ELF-1 (cell line): ENCODE data around the gene CD6.

ENCODE experiments used
- DNase-seq: peaks from one replicate; pipeline ENCODE4 v3.0.0-alpha.2; 2016; ENCODE audit warnings: low read depth, low spot score

CD6 gene

DNA sequence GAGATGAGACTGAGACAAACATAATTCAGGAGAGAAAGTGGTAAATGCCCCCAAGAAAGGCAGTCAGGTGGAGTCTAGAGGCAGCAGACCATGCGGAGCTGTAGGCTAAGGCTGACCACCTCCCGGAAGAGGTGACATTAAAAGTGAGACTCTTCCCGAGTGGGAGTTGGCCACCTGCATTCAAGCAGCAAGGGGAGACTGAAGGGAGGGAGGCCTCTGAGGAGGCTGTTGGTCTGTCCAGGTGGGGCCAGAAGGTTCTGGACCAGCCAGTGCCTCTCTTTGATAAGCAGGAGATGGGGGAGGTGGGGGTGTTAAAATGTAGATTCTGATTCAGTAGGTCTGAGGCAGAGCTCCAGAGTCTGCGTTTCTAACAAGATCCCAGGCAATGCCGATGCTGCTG is 37.5 kb downstream of the CD6 start:
- no peak for DNase-seq

DNA sequence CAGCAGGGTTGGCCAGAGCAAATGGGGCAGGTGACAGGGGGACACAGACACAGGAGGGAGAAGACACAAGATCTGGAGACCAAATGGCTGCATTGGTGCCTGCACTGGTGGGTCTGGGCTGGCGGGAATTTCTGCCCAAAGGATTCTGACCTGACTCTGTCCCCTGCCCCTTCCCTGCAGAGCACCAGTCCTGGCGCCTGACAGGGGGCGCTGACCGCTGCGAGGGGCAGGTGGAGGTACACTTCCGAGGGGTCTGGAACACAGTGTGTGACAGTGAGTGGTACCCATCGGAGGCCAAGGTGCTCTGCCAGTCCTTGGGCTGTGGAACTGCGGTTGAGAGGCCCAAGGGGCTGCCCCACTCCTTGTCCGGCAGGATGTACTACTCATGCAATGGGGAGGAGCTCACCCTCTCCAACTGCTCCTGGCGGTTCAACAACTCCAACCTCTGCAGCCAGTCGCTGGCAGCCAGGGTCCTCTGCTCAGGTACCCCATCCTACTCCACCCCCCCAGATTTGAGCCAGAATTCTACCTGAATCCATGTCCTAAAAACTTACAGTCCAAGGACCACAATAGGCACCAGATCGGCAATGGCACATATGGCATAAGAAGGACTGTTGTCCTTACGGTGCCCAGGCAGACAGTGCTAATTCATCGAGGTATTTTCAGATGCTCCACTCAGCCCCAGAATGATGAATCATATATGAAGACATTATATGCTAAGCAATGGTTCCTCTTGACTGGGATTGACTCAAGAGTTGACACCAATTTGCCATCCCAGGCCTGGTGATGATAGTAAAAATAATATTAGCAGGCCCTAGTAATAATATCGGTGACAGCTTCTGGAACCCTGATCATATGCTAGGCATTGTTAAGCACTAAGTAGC is 38.2 kb downstream of the CD6 start:
- no peak for DNase-seq

DNA sequence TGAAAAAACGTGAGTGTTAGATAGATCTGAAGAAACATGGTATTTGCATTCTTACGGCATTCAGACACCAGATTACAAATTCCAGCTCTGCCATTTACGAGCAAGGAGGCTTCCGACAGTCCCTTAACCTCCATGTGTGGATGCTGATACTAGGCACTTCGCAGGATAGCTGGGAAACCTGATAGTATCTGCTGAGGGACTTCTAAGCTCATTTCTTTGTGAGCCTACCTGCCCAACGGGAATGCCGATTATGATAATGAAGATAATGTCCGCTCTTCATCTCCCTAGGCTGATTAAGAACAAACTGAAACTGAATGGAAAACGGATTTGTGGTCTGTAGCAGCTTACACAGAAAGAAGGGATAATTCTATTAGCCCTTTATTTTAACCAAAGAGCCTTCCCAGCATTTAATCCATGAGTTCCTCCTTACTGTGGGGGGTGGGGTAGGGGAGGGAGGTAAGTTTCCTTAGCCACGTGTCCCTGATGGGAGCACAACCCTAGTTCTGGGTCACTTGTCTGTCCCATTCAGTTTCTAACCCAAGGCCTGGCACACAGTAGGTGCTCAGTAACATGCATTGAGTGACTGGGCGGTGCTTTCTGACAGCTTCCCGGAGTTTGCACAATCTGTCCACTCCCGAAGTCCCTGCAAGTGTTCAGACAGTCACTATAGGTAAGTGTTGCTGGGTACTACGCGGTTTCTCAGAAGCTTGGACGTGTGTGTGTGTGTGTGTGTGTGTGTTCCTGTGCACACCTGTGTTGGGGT is 39.2 kb downstream of the CD6 start:
- no peak for DNase-seq

DNA sequence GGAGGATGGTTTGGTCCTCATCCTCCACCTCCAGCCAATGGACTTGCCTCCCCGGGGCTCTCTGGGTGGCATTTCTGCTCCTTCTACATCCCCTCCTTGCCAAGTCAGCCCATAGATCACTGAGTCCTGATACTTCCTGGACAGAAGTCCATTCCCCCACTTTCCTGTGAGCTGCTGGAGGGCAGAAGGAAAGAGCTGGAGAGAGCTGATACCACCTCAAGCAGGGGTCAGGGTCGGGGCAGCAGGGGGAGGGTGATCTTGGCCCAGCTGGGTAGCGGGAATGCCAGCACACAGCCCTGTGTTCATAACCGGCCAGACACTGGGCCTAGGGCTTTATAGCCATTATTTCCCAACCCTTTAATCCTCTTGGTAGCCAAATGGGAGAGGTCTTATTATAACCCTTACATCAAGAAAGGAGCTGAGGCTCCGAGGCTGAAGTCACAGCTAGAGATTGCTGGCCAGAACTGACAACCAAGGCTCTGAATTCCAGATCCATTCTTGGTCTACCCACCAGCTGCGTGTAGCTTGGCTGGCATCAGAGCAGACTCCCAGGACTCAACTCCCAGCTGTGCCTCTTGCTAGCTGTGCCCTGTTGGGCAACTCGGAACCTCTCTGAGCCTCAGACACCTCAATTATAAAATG is 39.9 kb downstream of the CD6 start:
- no peak for DNase-seq

DNA sequence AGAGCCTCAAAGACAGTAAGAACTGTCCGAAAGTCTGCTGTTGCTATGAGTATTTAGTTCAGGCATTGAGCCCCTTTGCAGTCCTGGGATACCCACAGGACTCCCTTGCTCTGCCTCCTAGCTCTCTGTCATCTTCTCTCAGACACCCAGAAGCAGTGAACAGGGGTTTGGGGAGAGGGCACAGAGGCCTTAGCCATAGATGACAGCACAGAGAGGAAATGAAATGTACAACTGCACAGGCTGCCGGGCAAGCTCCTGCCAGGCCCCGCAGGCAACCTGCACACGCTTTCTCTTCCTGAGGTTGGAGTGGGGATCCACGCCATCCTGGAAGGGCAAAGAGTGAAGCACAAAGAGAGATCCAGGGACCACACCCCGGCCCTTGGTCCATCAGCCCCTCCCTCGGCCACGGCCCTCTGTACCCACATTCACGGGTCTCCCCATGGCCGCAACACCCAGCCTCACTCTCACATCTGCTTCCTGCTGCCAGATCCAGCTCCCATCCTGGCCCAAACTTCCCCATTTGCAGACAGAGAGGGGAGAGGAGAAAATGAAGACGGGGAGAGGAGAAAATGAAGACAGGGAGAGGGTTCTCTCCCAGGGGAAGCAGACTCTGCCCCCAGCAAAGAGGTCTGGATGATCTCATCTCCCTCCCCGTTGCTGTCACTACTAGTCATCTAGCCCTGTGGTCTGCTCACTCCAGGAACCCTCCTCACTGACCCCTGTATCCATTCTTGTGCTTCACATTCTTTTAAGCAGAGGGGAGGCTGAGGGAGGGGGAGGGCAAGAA is 40.7 kb downstream of the CD6 start:
- DNase-seq, result peak; percentile 76

DNA sequence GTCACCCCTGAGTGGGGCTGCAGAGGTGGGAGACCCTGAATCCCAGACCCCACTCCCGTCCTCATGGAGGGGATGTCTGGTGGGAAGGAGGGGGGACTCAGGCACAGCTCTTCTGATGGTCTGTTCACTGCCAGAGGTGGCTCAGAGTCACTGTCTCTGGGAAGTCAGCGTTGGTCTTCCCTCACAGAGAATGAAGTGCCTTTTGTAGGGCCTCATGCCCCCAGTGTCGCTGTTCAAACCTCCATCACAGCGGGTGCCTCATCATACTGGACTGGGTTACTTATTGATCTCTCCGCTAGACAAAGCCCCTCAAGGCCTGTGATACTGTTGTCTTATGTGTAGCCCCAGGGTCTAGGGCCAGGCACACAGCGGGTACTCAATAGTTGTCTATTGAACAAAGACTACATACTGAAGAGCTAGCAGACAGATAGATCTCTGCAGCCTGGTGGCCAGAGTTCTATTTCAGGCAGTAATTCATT is 41.3 kb downstream of the CD6 start:
- DNase-seq, result peak; percentile 70

DNA sequence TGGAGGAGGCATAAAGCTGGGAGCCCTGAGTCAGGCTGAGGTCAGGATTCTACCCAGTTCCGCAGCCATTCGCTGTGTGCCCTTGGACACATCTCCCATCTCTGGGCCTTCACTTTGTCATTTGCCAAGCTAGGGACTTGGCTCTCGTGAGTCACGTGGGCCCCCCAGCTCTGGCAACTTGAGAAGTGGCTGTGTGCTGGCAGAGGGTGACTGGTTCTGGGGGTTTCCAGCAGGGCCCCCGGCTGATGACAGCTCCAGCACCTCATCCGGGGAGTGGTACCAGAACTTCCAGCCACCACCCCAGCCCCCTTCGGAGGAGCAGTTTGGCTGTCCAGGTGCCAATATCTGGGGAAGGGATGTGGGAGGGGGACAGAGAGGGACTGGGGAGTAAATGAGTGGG is 46.6 kb downstream of the CD6 start:
- DNase-seq, result no peak

DNA sequence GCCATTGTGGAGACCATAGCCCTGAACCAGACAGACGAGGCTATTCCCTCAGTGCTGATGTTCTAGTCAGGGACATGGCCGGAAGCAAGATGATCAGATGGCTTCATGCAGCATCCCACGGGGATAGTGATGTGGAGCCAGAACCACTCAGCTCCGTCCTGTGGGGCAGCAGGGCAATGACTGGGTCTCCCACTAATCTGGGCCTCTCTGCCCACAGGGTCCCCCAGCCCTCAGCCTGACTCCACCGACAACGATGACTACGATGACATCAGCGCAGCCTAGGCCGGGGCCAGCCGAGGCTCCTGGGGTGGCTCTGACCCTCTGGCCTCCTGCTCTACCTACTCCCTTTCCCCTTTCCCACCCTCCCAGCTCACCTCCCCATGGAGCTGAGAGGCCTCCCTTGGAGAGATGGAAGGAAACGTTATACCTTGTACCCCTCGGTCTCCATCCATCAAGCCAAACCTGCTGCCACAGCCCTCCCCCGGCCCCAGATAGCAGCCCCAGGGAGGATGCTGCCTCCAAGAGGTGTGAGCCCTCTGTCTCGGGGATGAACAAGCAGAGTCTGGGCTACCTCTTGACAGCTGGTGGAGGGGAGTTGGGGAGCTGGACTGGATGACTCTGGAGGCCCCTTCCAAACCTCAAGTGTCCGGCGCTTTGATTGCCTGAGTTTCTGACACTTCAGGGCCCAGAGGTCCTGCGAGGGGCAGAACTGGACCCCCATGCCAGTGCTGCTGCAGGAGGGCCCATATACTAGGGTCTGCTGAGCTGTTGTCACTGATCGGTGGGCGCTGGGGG is 47.8 kb downstream of the CD6 start:
- no peak for DNase-seq

DNA sequence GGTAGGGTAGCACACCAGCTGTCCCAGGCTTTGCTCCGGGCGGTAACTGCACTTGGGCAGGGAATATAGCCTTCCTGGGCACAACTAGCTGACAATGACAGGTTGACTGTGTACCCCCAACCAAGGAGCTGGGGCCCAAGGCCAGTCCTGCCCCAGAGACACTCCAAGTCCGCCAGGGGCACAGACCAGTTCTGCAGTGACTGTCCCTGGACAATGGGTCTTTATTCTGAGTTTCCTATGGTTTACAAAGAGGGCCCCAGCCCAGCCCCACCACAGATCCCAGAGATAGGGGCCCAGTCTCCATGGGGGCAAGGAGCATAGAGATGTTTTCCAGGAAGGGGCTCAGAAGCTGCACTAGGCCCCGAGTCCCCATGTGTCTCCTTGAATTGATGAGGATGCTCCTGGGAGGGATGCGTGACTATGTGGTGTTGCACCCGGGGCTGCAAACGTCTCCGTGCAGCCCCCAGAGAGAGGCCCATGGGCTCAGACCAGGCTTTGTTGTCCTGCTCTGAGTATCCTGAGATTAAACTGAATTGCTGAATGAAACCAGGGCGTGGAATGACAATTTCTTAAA is 48.4 kb downstream of the CD6 start:
- DNase-seq, result no peak

DNA sequence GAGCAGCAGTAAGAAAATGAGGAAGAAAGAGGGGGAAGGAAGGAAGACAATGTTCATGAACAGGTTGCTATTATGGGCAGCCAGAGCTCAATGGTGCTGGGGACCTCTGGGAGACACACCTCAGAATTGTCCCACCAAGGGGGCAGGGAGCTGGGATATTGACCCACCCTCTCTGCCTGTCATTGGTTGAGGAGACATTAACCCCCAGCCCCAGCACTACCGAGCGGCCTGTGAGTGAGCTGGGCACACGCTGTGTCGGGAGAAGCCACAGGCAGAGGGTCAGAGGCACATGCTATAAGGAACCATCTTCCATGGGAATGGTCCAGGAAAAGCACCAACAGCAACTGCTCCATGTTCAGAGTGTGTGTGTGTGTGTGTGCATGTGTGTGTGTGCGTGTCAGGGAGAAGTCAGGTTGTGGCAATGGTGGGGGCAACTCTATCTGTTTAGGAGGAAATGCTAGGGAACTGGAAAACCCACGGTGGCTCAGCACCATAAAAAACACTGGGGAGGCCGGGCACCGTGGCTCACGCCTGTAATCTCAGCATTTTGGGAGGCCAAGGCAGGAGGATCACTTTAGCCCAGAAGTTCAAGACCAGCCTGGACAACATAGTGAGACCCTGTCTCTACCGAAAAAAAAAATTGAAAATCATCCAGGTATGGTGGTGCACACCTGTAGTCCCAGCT is 49.2 kb downstream of the CD6 start:
- DNase-seq, result no peak

DNA sequence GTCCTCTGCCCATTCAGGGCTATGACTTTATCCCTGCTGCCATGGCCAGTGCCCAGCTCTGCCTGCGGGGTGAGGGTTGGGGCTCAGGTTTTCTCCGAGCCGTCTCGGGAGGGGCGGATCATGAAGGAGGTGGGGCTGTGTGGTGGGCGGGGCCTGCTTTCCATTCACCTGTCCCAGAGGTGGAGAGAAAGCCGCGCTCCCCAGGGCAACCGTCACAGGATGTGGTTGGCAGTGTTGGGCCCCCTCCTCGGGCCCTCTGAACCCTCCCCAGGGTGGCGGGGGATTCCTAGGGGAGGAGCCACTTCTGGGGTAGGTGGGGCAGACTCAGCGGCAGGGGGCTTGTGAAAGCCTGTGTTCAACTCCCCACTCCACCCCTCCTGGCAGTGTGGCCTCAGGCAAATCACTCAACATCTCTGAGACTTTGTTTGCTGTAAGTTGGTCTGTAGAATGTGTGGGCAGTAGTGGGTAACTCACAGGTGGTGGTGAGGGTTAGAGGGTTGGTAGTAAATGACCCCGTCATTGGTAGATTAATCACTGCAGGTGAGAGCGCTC is 50.3 kb downstream of the CD6 start:
- peak; percentile 59 for DNase-seq

DNA sequence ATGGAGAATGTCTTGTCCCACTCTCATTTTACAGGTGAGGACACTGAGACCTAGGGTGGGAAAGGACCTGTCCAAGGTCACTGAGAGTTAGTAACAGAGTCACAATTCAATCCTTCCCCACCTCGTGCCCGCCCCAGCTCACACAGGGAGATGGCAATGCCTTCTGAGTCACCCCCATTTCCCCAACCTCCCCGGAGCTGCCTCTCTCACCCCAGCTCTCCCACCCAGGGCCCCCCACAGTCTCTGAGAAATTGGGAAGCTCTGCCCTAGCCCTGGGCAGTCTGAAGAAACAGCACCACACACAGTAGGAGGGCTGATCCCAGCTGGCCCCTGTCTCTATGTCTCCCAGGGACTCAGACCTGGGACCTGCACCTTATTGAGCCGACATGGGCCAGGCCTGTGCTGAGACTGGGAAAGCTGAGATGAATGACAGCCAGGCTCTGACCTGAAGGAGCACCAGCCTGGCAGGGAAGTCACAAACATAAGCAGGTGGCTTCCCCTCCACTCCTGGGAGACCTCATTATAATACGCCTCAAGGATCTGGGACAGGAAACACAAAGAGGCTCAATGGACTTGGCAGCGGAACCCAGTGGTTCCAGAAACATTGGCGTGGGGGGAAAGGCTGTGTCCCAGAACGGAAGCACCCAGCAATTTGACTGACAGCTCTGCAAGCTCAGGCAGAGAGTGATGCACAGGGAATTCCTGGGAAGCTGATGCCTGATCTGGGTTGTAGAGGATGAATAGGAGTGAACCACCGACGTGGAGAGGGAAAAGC is 51.0 kb downstream of the CD6 start:
- DNase-seq, result no peak

DNA sequence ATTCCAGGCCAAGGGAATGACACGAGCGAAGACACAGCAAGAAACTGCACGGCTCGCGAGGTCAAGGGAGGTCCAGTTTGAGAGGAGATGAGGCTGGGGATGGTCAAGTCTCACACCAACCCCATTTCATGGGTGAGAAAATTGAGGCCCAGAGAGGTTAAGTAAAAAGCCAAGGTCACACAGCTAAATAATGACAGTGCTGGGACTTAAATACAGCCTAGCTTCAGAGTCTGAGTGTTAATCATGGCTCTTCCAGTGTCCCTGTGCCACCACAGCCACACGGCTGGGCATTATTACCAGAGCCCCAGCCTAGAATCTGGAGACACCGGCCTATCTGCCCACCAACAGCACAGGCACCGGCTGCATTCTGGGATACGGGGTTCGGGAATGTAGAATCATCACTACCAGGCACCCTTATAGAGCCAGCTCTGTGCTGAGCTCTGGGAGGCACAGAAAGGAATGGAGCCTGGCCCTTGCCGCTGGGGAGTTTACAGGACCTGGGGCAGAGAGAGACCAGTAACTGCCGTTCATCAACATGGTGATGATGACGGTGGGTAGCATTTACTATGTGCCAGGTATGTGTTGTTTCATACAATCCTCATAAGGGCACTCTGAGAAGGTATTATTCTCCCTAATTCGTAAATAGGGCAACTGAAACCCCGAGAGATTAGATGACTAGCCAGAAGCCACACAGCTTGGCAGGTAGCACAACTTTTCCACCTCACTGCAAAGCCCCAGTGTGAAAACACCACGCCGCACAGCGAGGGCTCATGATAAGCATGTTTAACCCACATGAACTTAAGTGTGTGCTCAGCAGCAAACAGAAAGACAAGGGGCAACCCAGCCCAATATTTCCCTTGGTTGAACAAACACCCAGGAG is 51.8 kb downstream of the CD6 start:
- DNase-seq, result no peak

DNA sequence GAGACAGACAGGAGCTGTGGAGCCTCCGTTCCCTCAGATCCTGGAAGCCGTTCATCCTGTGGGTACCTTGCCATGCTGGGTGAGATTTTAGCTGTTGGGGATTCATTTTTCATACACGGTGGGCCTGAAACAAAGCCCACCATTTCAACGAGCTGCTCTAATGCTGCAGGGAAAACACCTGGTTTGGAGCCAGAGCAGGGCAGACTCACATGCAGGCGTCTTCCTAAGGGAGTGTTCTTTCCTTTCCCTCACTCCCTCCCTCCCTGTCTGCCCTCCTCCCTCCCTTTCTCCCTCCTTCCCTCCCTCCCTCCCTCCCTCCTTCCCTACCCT is 52.5 kb downstream of the CD6 start:
- DNase-seq, result no peak

DNA sequence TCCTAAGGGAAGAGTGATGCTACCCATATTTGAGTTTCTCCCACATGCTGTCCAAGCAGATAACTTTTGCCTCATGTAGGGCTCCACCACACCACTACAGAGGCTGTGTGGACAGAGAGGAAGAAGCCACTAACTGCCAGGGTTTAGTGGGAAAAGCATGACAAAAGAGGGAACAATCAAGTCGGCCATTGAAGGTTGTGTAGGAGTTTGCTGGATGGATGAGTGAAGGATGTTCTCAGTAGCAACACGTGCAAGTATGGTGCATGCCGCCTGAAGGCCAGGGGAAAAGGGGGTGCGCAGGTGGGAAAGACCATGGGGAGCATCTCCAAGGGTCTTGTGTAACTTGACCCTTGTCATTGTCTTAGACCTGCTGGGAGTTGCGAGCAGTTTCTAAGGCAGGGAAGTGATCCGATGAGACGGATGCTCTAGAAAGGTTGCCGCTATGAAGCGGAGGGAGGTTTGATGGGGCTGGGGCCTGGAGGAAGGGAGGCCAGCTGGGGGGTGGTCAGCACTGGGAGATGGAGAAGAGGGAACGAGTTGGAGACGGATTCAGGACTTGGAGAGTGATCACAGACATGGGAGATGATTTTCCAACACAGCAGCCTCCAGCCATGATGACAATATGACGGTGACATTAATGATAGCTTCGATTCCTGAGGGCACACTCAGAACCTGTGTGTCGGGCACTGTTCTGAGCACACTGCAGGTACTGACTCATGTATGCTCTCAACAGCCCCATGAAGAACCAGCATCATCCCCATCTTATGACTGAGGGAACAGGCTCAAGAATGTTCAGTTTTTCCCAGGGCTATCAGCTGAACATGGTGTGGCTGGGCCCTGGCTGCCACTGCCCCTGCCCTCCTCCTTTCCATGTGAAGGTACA is 53.7 kb downstream of the CD6 start:
- no peak for DNase-seq

DNA sequence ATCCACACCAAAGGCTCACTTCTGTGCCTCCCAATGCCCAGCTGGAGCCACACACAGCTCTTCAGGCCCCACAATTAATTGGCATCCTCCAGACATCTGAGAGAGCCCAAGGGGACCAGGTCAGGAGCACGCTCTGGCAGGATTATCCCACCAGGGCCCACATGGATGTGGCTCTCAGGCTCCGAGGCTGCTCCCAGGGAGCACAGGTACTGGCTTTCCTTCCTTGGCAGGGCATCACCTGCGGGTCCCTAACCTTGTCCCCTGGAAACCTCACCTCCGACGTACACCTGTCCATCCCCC is 54.3 kb downstream of the CD6 start:
- DNase-seq, result no peak
